RWPE2 (cell line): Measurements from ENCODE around the gene CRYBA2.

Source experiments
- ATAC-seq: fragments of 200-7000 bp; cut with Tn5 transposase; 3 replicates; pipeline ENCODE4 v1.9.1; 2021; ENCODE audit warnings: low read depth
- DNase-seq: peaks from one replicate; pipeline ENCODE4 v3.0.0-alpha.2; 2020; ENCODE audit warnings: low spot score
- H3K27ac ChIP-seq: fragments of 450-650 bp; 2 replicates; pipeline ENCODE4 v1.5.1; 2017; ENCODE audit warnings: mild to moderate bottlenecking; ENCODE audit not compliant: poor library complexity, severe bottlenecking
- H3K27me3 ChIP-seq: fragments of 250-450 bp; sonication (Bioruptor Pico); 2 replicates; pipeline ENCODE4 v1.5.1; 2021; ENCODE audit warnings: mild to moderate bottlenecking, moderate library complexity; ENCODE audit not compliant: insufficient read depth, poor library complexity, severe bottlenecking
- H3K36me3 ChIP-seq: fragments of 250-450 bp; sonication (Bioruptor Pico); 2 replicates; pipeline ENCODE4 v1.5.1; 2020; ENCODE audit warnings: low read depth, mild to moderate bottlenecking, moderate library complexity
- H3K4me1 ChIP-seq: fragments of 250-450 bp; sonication (Bioruptor Pico); 2 replicates; pipeline ENCODE4 v1.5.1; 2021; ENCODE audit warnings: mild to moderate bottlenecking, moderate library complexity; ENCODE audit not compliant: insufficient read depth, poor library complexity, severe bottlenecking
- H3K4me3 ChIP-seq: fragments of 250-450 bp; sonication (Bioruptor Pico); 2 replicates; pipeline ENCODE4 v1.5.1; 2021; ENCODE audit warnings: mild to moderate bottlenecking, moderate library complexity; ENCODE audit not compliant: severe bottlenecking
- H3K9me3 ChIP-seq: fragments of 250-450 bp; sonication (Bioruptor Pico); 2 replicates; pipeline ENCODE4 v1.5.1; 2021; ENCODE audit warnings: mild to moderate bottlenecking, moderate library complexity; ENCODE audit not compliant: severe bottlenecking
- CTCF ChIP-seq: fragments of 450-650 bp; IDR thresholded peaks from one replicate; pipeline ENCODE4 v1.5.1; 2017; ENCODE audit warnings: mild to moderate bottlenecking, moderate library complexity; ENCODE audit not compliant: poor library complexity, severe bottlenecking

CRYBA2 gene

DNA sequence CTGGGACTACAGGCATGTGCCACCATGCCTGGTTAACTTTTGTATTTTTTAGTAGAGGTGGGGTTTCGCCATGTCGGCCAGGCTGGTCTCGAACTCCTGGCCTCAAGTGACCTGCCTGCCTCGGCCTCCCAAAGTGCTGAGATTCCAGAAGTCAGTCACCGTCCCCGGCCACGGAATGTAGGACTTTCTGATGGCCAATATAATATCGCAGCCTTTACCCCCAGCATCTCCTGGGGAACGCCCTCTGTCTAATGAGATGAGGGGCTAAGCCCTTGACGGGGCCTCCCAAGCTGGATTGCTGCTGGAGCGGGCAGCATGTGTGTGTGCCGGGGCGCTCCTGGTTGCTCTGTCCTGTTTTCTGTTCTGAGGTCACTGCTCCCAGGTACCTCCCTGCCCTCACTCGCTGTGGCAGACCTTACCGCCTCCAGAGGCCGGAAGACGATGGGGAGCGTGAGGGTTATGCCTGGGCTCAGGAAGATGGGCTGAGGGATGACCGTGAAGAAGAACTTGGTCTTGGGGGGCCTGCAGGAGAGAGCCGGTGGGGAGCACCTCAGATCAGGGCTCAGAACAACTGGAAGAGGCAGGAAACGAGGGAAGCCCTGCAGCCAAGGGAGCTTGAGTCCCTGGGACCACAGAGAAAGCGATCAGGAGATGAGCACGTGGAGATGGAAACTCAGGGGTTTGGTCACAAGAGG is 39.0 kb upstream of the CRYBA2 start:
- no peak for TF ChIP-seq CTCF
- H3K4me1 ChIP-seq = no peaks in the 10 kb centered on the region

DNA sequence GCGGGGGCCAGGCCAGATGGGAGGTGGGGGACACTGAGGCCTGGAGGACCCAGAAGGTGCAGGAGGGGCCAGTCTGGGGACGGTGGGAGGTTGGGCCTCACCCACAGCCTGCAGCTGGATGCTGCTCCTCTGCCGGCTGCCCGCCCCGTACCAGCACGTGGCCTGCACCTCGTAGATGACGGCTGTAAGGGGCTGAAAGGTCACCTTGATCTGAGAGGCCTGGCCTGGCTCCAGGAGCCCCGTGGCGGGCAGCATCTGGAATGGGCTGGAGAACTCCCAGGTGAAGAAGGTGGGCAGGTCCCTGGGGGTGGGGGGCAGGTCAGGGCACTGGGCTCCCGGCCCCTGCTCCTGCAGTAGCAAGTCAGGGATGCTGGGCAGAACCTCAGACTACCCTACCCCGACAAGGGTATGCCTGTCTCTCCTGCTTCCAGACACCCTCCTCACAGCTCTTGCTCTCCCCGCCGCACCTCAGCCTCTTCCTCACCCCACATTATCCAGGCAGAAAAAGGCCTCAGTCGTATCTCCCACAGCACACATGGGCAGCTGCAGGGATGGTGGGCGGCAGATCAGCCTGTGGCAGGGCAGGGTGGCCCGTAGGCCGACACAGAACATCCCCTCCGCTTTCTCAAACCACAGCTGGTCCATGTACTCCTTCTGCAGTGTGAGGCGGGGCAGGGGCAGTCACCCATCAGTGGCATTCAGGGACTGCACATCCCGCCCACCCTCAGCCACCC is 38.0 kb upstream of the CRYBA2 start:
- Histone ChIP-seq H3K9me3 (no peaks in the 10 kb centered on the region), H3K27me3 (peaks cover 8% of the 10 kb centered on the region)
- no peak for TF ChIP-seq CTCF

More for the DNA sequence above, 39.0 kb upstream of the CRYBA2 start:
- no peaks in the 10 kb centered on the region for H3K9me3 ChIP-seq
- no peak overlapping the region for H3K27ac ChIP-seq
- H3K27me3 ChIP-seq = peaks cover 8% of the 10 kb centered on the region
- ATAC-seq (no peak), DNase-seq (no peak)
- H3K4me3 ChIP-seq = no peak overlapping the region
- no peaks in the 10 kb centered on the region for H3K36me3 ChIP-seq

DNA sequence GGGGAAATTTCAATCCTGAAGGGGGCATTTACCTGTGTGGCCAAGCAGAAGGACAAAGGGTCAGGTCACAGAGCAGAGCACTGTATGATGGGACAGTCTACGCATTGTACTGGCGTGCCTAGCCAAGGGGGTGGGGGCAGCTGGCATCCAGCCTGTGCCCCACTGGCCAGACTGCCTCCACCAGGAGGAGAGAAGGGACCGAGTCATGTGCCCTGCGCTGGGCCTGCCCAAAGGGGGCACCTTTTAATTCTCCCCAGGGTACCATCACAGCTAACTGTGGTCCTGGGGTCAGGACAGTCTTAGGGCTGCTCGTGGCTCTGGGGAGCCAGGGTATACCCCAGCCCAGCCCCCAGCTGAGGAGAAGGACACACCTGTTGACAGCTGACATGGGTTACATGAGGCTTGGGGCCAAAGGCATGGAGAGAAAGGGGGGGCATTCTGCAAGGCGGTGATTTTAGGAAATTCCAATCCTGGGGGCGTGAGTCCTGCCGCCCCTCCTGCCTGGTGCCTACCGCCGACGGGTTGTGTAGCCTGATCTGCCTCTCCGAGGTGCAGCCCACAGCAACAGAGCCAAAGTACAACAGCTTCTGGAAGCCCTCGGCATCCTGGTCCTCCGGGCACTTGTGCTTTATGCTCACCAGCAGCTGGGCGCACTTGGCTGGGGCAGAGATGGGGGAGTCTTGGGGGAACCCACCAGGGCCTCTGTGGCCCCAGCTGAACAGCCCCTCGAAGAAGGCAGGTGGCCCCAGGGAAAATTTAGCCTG is 37.1 kb upstream of the CRYBA2 start:
- no peaks in the 10 kb centered on the region for H3K4me1 ChIP-seq
- no peaks in the 10 kb centered on the region for H3K9me3 ChIP-seq
- H3K4me3 ChIP-seq = no peak overlapping the region
- ATAC-seq = no peak
- no peaks in the 10 kb centered on the region for H3K36me3 ChIP-seq
- no peak for TF ChIP-seq CTCF
- no peak overlapping the region for H3K27ac ChIP-seq
- DNase-seq = no peak
- H3K27me3 ChIP-seq = peaks cover 8% of the 10 kb centered on the region

More for the DNA sequence above, 38.0 kb upstream of the CRYBA2 start:
- Histone ChIP-seq H3K27ac (no peak overlapping the region), H3K4me3 (no peak overlapping the region), H3K4me1 (no peaks in the 10 kb centered on the region), H3K36me3 (no peaks in the 10 kb centered on the region)
- no peak for ATAC-seq
- DNase-seq = no peak

DNA sequence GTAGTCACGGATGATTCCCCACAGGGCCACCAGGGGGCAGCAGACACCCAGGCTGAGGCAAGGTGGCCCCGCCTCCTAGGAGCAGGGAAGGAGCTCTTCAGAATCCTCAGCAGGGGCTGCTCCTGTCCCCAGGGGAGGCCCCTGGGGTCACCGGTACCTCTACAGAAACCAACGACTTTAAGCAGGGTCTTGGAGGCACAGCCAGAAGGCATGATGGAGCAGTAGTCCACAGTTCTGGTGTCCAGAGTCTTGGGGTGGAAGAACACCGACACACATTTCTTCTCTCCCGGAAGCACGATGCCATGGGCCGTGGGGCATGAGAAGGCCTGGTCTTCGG is 36.6 kb upstream of the CRYBA2 start:
- ATAC-seq (peak; percentile 85), DNase-seq (no peak)
- H3K27me3 ChIP-seq = peaks cover 8% of the 10 kb centered on the region
- no peaks in the 10 kb centered on the region for H3K9me3 ChIP-seq
- no peaks in the 10 kb centered on the region for H3K36me3 ChIP-seq
- H3K4me3 ChIP-seq = no peak overlapping the region
- TF ChIP-seq CTCF = peak; percentile 92
- H3K4me1 ChIP-seq = no peaks in the 10 kb centered on the region
- no peak overlapping the region for H3K27ac ChIP-seq
